ENCODE data around the gene KRT14.
"Not testable (repeated sequence)": the region's sequence is repeated elsewhere in the genome, so short reads cannot be mapped to it uniquely, and the experiment has no call there.

The KRT14 gene

DNA sequence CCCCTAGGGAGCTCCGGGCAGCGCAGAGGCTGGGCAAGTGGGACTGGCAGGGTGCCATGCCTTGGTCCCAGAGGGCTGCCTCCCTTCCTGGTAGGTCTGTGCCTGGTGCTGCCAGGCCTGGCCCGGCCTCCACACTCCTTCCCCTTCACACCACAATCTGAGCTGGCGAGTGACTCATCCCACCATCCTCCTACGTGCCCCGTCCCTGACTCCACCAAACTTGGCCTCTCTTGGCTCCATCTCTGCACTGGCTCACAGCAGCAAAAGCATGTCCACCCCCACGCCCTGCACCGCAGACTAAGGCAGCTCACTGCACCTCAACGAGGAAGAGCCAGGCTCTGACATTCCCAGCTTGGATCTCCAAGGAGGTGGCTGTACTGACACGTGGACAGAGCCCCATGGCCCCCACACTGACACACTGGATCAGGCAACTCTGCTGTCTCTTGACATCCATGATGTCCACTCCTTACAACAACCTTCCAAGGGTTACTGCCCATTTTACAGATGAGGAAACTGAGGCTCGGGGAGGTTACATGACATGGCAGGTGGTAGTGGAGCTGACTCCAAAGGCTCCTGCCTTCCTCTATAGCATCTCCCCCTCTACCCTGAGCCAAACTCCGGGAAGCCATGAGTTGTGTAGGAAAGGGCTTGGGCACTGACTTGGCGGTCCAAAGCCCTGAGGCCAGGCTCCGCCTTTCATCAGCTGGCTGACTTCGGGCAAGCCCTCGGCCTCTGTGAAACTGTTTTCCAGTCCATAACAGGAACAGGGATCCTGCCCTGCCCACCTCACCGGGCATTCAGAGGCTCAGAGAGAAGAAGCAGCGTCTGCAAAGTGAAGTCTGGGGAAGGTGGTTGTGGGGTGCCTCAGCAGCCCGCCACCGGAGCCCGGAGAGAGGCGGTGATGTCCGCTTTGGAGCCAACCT is 38.5 kb downstream of the KRT14 start:
- no peak for DNase-seq (ENCODE audit: low spot score in 2 of 2)
- no peaks in the 10 kb centered on the region for H3K9me3 ChIP-seq
- H3K4me1 ChIP-seq = 0 out of 2 replicates have a peak, but pooled peaks cover 2% of the 10 kb centered on the region
- no peaks in the 10 kb centered on the region for H3K27me3 ChIP-seq (ENCODE audit: low read depth)
- H3K36me3 ChIP-seq (replicated peaks) = no peaks in the 10 kb centered on the region
- in situ Hi-C loops (cut with MboI; ENCODE audit: low sequenced_read_pairs) = loop anchor here (5.0 kb wide), 1 partner anchor 114 kb away; no protein-coding TSS in a partner anchor
- no peak overlapping the region for H3K4me3 ChIP-seq

DNA sequence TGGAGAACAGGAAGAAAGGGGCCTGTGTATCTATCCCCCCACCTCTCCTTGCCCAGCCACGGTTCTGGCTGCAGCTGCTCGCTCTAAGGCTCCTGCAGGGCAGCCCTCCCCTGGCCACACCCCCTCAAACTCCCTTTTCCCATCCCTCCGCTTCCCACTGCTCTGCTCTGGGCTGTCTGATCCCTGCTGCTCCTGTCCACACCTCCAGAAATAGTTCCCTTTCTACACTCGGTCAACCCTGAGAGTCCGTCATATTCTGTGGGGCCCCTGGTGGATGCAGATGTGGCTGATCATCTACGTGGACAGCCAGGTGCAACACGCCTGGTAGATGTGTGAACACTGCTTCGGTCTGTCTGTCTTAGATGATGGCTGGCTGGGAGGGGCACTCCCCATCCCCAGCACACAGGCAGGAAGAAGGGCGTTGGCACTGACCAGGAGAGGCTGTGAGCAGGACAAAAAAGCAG is 39.3 kb downstream of the KRT14 start:
- Histone ChIP-seq H3K4me1 (0 out of 2 replicates have a peak, but pooled peaks cover 2% of the 10 kb centered on the region), H3K27me3 (ENCODE audit: low read depth) (no peaks in the 10 kb centered on the region), H3K36me3 (replicated peaks) (no peaks in the 10 kb centered on the region), H3K4me3 (no peak overlapping the region), H3K9me3 (no peaks in the 10 kb centered on the region)
- no peak for DNase-seq (ENCODE audit: low spot score in 2 of 2)
- in situ Hi-C loops (cut with MboI; ENCODE audit: low sequenced_read_pairs) = loop anchor here (5.0 kb wide), 1 partner anchor 115 kb away; no protein-coding TSS in a partner anchor

DNA sequence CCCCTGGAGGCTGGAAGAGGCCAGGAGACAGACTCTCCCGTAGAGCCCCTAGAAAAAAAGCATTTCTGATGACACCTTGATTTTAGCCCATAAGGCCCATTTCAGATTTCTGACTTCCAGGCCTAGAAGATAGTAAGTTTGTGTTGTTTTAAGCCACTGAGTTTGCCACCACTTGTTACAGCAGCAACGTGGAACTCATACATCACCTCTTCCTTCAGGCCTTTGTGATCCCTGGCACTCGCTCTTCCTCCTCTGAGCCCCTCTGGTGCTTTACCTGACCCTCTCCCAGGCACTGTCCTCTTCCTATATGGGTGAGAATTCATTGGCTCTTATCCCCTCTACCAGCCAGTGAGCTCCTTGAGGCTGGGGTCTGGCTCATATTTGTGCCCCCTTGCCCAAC is 39.9 kb downstream of the KRT14 start:
- in situ Hi-C loops (cut with MboI; ENCODE audit: low sequenced_read_pairs) = loop anchor here (5.0 kb wide), 1 partner anchor 115 kb away; no protein-coding TSS in a partner anchor
- Histone ChIP-seq H3K4me3 (no peak overlapping the region), H3K4me1 (0 out of 2 replicates have a peak, but pooled peaks cover 2% of the 10 kb centered on the region)

DNA sequence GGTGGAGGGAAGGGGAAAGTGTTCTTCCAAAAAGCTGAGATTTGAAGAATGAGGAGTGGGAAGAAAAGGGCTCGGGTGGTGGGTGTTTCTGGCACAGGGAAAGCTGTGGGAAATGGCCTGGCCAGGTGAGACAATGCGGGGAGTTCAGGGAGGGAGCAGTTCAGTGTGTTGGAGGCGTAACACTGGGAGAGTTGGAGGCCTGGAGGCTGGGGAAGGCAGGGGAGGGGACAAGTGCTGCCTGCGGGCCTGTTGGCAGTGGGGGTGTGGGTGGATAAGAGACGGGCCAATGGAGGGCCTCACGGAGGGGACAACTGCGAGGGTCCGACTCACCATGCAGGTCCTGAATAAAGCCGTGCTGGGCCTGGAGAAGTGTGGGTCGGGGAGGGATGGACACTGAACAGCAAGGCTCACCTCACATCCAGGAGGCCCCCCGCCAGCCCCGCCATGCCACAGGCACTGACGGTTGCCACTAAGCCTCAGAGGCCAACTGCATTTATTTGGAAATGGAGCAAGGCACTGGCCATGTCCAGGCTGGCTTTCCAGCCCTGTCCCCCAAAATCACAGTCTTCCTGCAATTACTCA is 40.8 kb downstream of the KRT14 start:
- no peaks in the 10 kb centered on the region for H3K9me3 ChIP-seq
- no peaks in the 10 kb centered on the region for H3K36me3 ChIP-seq (replicated peaks)
- 0 out of 2 replicates have a peak, but pooled peaks cover 2% of the 10 kb centered on the region for H3K4me1 ChIP-seq
- no peak overlapping the region for H3K4me3 ChIP-seq
- in situ Hi-C loops (cut with MboI; ENCODE audit: low sequenced_read_pairs) = loop anchor here (5.0 kb wide), 1 partner anchor 116 kb away; no protein-coding TSS in a partner anchor
- no peak for DNase-seq (ENCODE audit: low spot score in 2 of 2)
- H3K27me3 ChIP-seq (ENCODE audit: low read depth) = no peaks in the 10 kb centered on the region

More for the DNA sequence above, 39.9 kb downstream of the KRT14 start:
- no peaks in the 10 kb centered on the region for H3K27me3 ChIP-seq (ENCODE audit: low read depth)
- H3K9me3 ChIP-seq = no peaks in the 10 kb centered on the region
- DNase-seq (ENCODE audit: low spot score in 2 of 2) = no peak
- H3K36me3 ChIP-seq (replicated peaks) = no peaks in the 10 kb centered on the region

DNA sequence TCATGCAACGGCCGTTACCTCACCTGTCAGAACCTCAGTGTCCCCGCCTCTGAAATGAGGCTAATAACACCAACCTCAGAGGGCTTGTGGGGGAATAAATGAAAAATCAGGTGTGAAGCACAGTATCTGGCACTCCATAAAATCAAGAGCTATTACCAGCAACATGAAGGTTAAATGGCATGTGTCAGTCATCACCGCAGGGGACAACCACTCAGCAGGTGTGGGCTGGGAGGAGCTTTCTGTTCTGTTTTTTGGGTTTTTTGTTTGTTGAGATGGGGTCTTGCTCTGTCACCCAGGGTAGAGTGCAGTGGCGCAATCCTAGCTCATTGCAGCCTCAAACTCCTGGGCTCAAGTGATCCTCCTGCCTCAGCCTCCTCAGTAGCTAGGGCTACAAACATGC is 41.8 kb downstream of the KRT14 start:
- H3K27me3 ChIP-seq (ENCODE audit: low read depth) = no peaks in the 10 kb centered on the region
- in situ Hi-C loops (cut with MboI; ENCODE audit: low sequenced_read_pairs) = loop anchor here (5.0 kb wide), 1 partner anchor 117 kb away; no protein-coding TSS in a partner anchor
- no peak for DNase-seq (ENCODE audit: low spot score in 2 of 2)
- H3K4me3 ChIP-seq = no peak overlapping the region
- no peaks in the 10 kb centered on the region for H3K36me3 ChIP-seq (replicated peaks)
- 0 out of 2 replicates have a peak, but pooled peaks cover 2% of the 10 kb centered on the region for H3K4me1 ChIP-seq
- H3K9me3 ChIP-seq = no peaks in the 10 kb centered on the region

DNA sequence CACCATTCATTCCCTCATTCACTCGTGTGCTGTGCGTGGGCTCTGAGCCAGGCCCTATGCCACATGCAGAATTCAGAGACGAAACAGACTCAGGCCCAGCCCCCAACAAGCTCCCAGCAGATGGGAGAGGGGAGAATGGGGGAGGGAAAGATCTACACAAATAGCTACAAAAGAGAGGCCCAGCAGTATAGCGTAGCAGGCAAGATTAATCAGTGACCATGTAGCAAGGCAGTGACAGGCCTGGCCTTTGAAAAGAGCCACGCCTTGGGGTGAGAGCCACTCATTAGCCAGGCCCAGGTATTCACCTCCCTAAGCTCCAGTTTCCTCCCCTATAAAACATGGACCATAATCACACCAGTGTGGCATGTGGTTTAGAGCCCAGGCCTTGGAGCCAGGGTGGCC is 42.2 kb downstream of the KRT14 start:
- H3K36me3 ChIP-seq (replicated peaks) = no peaks in the 10 kb centered on the region
- 0 out of 2 replicates have a peak, but pooled peaks cover 2% of the 10 kb centered on the region for H3K4me1 ChIP-seq
- no peaks in the 10 kb centered on the region for H3K27me3 ChIP-seq (ENCODE audit: low read depth)
- H3K9me3 ChIP-seq = no peaks in the 10 kb centered on the region
- H3K4me3 ChIP-seq = no peak overlapping the region
- DNase-seq (ENCODE audit: low spot score in 2 of 2) = no peak
- in situ Hi-C loops (cut with MboI; ENCODE audit: low sequenced_read_pairs) = no loop called here

DNA sequence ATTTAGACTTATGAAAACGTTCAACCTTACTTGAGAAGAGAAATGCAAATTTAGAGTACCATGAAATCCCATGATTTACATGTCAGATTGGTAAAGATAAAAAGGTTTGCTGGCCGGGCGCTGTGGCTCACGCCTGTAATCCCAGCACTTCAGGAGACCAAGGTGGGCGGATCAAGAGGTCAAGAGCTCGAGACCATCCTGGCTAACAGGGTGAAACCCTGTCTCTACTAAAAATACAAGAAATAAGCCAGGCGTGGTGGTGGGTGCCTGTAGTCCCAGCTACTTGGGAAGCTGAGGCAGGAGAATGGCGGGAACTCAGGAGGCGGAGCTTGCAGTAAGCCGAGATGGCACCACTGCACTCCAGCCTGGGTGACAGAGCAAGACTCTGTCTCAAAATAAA is 43.9 kb downstream of the KRT14 start:
- H3K9me3 ChIP-seq; H3K36me3 ChIP-seq (replicated peaks); H3K27me3 ChIP-seq (ENCODE audit: low read depth); H3K4me3 ChIP-seq; H3K4me1 ChIP-seq; in situ Hi-C loops (cut with MboI; ENCODE audit: low sequenced_read_pairs); DNase-seq (ENCODE audit: low spot score in 2 of 2): not testable (repeated sequence)

DNA sequence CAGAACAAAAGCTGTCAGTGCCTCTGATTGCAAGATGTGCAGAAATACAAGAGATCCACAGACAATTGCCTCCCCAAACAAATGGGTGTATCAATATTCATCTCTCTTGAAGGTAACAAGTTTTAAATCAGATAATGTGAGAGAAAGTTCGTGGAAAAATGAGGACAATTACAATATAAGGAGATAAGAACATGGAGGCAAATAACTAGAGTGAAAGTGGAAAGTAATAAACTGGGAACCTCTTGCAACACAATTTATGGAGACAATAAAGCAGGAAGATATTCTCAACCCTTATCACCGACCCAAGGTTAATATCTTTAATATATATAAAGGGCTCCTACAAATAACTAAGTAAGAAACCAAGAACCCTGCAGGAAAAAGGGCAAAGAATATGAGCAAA is 44.3 kb downstream of the KRT14 start:
- DNase-seq (ENCODE audit: low spot score in 2 of 2) = no peak
- Histone ChIP-seq H3K36me3 (replicated peaks) (no peaks in the 10 kb centered on the region), H3K4me1 (no peaks in the 10 kb centered on the region), H3K4me3 (no peak overlapping the region), H3K9me3 (no peaks in the 10 kb centered on the region), H3K27me3 (ENCODE audit: low read depth) (no peaks in the 10 kb centered on the region)
- in situ Hi-C loops (cut with MboI; ENCODE audit: low sequenced_read_pairs) = no loop called here

DNA sequence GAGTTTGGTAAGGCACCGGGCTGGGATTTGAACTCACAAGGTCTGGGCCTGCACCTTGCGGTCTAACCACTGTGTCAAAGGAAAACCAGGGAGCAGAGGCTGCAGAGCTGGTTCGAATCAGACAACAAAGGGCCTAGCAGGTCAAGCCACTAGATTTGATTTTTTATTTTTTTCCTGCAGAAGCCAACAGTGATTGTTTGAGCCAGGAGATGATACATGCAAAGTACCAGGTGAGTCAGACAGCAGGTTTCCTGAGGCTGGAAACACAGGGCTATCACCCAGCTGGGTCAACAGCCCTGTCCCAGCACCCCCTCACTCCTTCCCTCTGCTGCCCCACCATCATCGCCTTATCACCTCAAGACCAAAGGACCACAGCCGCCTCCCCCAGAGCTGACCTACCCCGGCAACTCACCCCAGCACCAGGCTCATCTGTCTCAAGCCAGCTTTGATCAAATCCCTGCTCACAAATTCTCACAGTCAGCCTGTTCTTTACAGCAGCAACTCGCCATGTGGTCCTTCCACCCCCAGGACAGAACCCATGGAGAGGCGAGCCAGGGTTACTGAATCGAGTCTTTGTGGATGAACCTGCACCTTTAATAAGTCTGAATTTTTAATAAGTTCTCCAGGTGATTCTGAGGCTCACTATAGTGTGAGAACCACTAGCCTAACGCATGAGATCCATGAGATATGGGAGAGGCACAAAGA is 45.6 kb downstream of the KRT14 start:
- H3K4me1 ChIP-seq = no peaks in the 10 kb centered on the region
- no peak for DNase-seq (ENCODE audit: low spot score in 2 of 2)
- H3K9me3 ChIP-seq = no peaks in the 10 kb centered on the region
- in situ Hi-C loops (cut with MboI; ENCODE audit: low sequenced_read_pairs) = no loop called here
- no peaks in the 10 kb centered on the region for H3K27me3 ChIP-seq (ENCODE audit: low read depth)
- H3K36me3 ChIP-seq (replicated peaks) = no peaks in the 10 kb centered on the region
- H3K4me3 ChIP-seq = no peak overlapping the region

DNA sequence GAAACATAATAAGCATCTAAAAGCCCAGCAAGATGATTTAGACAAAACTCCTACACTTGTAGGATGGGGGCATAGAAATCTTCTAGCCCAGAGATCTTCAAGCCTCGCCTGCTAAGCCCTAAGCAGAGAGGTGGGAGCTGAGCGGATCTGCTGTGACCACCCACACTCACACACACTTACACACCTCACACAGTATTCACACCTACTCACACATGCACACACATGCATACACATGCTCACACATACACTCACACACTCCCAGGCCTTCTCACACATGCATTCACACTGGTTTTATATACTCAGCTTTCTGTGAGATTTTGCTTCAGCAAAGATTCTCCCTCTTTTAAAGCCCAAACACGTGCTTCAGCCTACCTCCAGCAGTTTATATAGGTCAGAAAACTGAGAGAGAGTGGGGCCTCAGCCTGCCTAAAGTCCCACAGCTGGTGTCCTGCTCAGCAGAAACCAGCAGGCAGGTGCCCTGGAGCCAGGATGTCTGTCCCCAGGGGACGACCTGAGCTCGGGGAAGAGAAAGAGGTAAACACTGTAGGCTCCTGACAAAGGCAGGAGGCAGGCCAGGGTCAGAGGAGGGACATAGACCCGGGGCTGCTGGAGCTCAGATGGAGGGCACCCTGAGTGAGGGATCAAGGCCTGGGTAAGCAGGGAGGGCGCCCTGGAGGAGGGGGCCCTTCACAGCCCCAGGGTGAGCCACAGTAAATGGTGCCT is 46.6 kb downstream of the KRT14 start:
- Histone ChIP-seq H3K4me3 (no peak overlapping the region), H3K4me1 (no peaks in the 10 kb centered on the region), H3K27me3 (ENCODE audit: low read depth) (0 out of 2 replicates have a peak, but pooled peaks cover 4% of the 10 kb centered on the region), H3K9me3 (no peaks in the 10 kb centered on the region), H3K36me3 (replicated peaks) (no peaks in the 10 kb centered on the region)
- no peak for DNase-seq (ENCODE audit: low spot score in 2 of 2)
- in situ Hi-C loops (cut with MboI; ENCODE audit: low sequenced_read_pairs) = no loop called here

DNA sequence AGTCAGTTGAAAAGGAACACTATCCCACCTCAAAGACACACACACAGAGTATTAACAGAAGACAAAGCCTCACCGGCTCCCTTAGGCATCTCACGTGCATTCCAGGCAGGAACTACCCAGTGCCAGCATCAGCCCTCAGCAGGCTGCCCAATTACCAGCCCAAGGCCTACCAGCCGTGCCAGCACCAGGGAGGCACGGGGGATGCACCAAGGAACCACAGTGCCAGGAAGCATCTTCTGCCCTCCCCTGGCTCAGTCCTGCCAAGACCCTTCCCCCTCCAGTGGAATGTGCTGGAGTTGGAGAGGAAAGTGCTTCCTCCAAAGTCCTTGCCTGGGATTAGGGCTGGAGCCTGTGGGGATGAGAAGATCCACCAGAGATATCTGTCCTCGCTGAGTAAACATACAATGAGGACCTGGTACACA is 47.6 kb downstream of the KRT14 start:
- H3K4me3 ChIP-seq = no peak overlapping the region
- H3K9me3 ChIP-seq = no peaks in the 10 kb centered on the region
- no peak for DNase-seq (ENCODE audit: low spot score in 2 of 2)
- in situ Hi-C loops (cut with MboI; ENCODE audit: low sequenced_read_pairs) = no loop called here
- H3K4me1 ChIP-seq = no peaks in the 10 kb centered on the region
- no peaks in the 10 kb centered on the region for H3K36me3 ChIP-seq (replicated peaks)
- 0 out of 2 replicates have a peak, but pooled peaks cover 4% of the 10 kb centered on the region for H3K27me3 ChIP-seq (ENCODE audit: low read depth)

DNA sequence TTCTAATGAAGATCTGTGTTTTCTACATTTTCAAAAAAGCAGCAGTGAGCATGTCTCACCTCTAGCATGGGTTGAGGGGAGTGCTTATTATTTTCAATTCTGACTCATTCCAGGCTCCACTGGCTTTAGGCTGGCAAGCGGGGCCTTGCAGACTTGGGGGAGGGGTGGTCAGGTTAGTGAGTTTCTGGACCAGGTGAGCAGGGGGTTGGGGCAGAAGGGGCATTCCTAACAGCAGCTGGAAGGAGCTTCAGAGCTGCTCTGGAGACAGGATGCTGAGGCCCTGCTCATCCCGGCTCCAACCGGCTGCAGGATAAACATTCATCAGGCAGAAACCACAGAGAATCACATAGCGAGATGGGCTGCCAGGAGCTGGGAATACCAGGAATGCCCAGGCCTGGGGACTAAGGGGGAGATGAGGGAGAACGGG is 48.1 kb downstream of the KRT14 start:
- Histone ChIP-seq H3K9me3 (no peaks in the 10 kb centered on the region), H3K27me3 (ENCODE audit: low read depth) (0 out of 2 replicates have a peak, but pooled peaks cover 4% of the 10 kb centered on the region), H3K4me3 (no peak overlapping the region), H3K36me3 (replicated peaks) (no peaks in the 10 kb centered on the region), H3K4me1 (no peaks in the 10 kb centered on the region)
- in situ Hi-C loops (cut with MboI; ENCODE audit: low sequenced_read_pairs) = no loop called here
- DNase-seq (ENCODE audit: low spot score in 2 of 2) = no peak

DNA sequence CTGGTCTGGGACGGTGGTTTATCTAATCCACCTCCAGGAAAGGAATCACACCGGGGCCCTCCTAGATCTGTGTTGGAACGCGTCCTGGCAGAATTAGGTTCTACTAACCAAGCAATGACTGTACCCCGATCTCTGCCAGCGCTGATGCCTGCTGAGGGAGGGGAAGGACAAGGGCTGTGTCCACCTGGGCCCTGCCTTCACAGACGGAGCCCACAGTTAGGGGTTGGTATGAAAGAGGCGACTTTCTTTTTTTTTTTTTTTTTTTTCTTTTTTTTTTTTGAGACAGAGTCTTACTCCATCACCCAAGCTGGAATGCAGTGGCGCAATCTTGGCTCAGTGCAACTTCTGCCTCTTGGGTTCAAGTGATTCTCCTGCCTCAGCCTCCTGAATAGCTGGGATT is 48.7 kb downstream of the KRT14 start:
- Histone ChIP-seq H3K4me1 (no peaks in the 10 kb centered on the region), H3K36me3 (replicated peaks) (no peaks in the 10 kb centered on the region), H3K27me3 (ENCODE audit: low read depth) (0 out of 2 replicates have a peak, but pooled peaks cover 4% of the 10 kb centered on the region), H3K9me3 (no peaks in the 10 kb centered on the region), H3K4me3 (no peak overlapping the region)
- DNase-seq (ENCODE audit: low spot score in 2 of 2) = no peak
- in situ Hi-C loops (cut with MboI; ENCODE audit: low sequenced_read_pairs) = no loop called here

Measured in HAP-1 (cell line).